ENCODE data around the gene PPP6R2. TPM values are rescaled to one million over a fixed set of nuclear protein-coding genes. Genes with fewer than 3 reads are reported as not detected.
A peak's percentile ranks its signal among the peaks of the same experiment; 100 is the strongest.

The PPP6R2 gene
- total RNA-seq, 1 experiment from 2014 or later: 47.8 TPM

DNA sequence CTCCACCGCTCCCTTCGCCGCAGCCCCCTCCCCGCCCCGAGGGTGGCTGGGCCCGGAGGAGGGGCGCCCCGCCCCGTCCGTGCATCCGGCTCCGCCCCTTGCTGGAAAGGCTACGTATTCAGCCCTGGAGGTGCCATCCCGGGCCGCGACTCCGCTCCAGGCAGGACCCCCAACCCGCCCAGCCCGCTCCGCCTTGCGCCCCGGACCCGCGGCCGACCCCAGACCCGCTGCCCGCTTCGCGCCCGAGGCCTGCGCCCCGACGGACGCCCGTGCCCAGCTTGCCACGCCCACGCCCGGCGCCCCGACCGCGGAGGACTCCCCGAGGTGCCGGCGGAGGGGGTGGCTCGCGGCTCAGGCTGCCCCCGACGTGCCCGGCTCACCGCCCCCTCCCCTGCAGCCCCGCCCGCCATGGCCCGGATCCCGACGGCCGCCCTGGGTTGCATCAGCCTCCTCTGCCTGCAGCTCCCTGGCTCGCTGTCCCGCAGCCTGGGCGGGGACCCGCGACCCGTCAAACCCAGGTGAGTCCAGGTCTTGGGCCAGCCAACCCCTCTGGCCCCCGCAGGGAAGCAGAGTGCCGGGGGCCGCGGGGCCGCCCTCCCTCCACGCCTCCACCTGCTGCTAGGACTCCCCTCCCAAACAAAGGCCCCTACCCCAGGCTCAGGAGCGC, 138.4 kb downstream of the PPP6R2 start, which contains the start of gene ADM2 (continued):
- TF ChIP-seq STAT6 (CRISPR knock-in tag; conservative IDR thresholded peaks at IDR 0.05; ENCODE audit: low read depth) (no peak), JAZF1 (CRISPR knock-in tag; IDR thresholded peaks at IDR 0.05) (no peak), GTF2I (CRISPR knock-in tag; conservative IDR thresholded peaks at IDR 0.05) (no peak), ZNF121 (CRISPR knock-in tag; IDR thresholded peaks at IDR 0.05) (no peak), ATF1 (CRISPR knock-in tag; IDR thresholded peaks at IDR 0.05) (no peak), ZMAT4 (CRISPR knock-in tag; IDR thresholded peaks at IDR 0.05) (no peak), TEAD1 (CRISPR knock-in tag; IDR thresholded peaks at IDR 0.05) (0 out of 2 replicates have a peak, but pooled peaks have one; percentile 10), OVOL2 (CRISPR knock-in tag; IDR thresholded peaks at IDR 0.05; ENCODE audit: borderline replicate concordance) (no peak), TCF7 (CRISPR knock-in tag; IDR thresholded peaks at IDR 0.05; ENCODE audit: low read depth) (no peak), FOXP4 (CRISPR knock-in tag; IDR thresholded peaks at IDR 0.05) (no peak), SOX15 (CRISPR knock-in tag; IDR thresholded peaks at IDR 0.05) (no peak), ZBTB21 (CRISPR knock-in tag; IDR thresholded peaks at IDR 0.05; ENCODE audit: borderline replicate concordance) (no peak), ESRRA (CRISPR knock-in tag; IDR thresholded peaks at IDR 0.05; ENCODE audit: borderline replicate concordance) (no peak), RORB (CRISPR knock-in tag; IDR thresholded peaks at IDR 0.05) (no peak), CBFB (CRISPR knock-in tag; IDR thresholded peaks at IDR 0.05; ENCODE audit: low read depth) (0 out of 2 replicates have a peak, but pooled peaks have one; percentile 16), SMAD4 (CRISPR knock-in tag; IDR thresholded peaks at IDR 0.05) (0 out of 2 replicates have a peak, but pooled peaks have one; percentile 40), EMX1 (CRISPR knock-in tag; IDR thresholded peaks at IDR 0.05) (no peak), NFATC4 (CRISPR knock-in tag; IDR thresholded peaks at IDR 0.05) (no peak), ATF6 (CRISPR knock-in tag; IDR thresholded peaks at IDR 0.05) (no peak), CREM (CRISPR knock-in tag; IDR thresholded peaks at IDR 0.05) (0 out of 2 replicates have a peak, but pooled peaks have one; percentile 6), ZNF138 (CRISPR knock-in tag; conservative IDR thresholded peaks at IDR 0.05) (0 out of 2 replicates have a peak, but pooled peaks have one; percentile 30)
- TF ChIP-seq, protein P1, sequence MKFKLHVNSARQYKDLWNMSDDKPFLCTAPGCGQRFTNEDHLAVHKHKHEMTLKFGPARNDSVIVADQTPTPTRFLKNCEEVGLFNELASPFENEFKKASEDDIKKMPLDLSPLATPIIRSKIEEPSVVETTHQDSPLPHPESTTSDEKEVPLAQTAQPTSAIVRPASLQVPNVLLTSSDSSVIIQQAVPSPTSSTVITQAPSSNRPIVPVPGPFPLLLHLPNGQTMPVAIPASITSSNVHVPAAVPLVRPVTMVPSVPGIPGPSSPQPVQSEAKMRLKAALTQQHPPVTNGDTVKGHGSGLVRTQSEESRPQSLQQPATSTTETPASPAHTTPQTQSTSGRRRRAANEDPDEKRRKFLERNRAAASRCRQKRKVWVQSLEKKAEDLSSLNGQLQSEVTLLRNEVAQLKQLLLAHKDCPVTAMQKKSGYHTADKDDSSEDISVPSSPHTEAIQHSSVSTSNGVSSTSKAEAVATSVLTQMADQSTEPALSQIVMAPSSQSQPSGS (CRISPR knock-in tag; IDR thresholded peaks at IDR 0.05; ENCODE audit: borderline replicate concordance, low read depth): no peak
- TF ChIP-seq, protein P2, sequence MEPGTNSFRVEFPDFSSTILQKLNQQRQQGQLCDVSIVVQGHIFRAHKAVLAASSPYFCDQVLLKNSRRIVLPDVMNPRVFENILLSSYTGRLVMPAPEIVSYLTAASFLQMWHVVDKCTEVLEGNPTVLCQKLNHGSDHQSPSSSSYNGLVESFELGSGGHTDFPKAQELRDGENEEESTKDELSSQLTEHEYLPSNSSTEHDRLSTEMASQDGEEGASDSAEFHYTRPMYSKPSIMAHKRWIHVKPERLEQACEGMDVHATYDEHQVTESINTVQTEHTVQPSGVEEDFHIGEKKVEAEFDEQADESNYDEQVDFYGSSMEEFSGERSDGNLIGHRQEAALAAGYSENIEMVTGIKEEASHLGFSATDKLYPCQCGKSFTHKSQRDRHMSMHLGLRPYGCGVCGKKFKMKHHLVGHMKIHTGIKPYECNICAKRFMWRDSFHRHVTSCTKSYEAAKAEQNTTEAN (CRISPR knock-in tag; IDR thresholded peaks at IDR 0.05): peak; percentile 63; the same call in 1 of the 2 replicates
- TF ChIP-seq, protein P3, sequence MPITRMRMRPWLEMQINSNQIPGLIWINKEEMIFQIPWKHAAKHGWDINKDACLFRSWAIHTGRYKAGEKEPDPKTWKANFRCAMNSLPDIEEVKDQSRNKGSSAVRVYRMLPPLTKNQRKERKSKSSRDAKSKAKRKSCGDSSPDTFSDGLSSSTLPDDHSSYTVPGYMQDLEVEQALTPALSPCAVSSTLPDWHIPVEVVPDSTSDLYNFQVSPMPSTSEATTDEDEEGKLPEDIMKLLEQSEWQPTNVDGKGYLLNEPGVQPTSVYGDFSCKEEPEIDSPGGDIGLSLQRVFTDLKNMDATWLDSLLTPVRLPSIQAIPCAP (CRISPR knock-in tag; IDR thresholded peaks at IDR 0.05): no peak
- TF ChIP-seq, protein P4, sequence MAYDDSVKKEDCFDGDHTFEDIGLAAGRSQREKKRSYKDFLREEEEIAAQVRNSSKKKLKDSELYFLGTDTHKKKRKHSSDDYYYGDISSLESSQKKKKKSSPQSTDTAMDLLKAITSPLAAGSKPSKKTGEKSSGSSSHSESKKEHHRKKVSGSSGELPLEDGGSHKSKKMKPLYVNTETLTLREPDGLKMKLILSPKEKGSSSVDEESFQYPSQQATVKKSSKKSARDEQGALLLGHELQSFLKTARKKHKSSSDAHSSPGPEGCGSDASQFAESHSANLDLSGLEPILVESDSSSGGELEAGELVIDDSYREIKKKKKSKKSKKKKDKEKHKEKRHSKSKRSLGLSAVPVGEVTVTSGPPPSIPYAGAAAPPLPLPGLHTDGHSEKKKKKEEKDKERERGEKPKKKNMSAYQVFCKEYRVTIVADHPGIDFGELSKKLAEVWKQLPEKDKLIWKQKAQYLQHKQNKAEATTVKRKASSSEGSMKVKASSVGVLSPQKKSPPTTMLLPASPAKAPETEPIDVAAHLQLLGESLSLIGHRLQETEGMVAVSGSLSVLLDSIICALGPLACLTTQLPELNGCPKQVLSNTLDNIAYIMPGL (CRISPR knock-in tag; IDR thresholded peaks at IDR 0.05): no peak; the same call in 1 of the 2 replicates
- TF ChIP-seq, protein P5, sequence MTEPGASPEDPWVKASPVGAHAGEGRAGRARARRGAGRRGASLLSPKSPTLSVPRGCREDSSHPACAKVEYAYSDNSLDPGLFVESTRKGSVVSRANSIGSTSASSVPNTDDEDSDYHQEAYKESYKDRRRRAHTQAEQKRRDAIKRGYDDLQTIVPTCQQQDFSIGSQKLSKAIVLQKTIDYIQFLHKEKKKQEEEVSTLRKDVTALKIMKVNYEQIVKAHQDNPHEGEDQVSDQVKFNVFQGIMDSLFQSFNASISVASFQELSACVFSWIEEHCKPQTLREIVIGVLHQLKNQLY (CRISPR knock-in tag; IDR thresholded peaks at IDR 0.05): no peak
